Activated CD8-positive, alpha-beta T cell treated with anti-CD3 and anti-CD28 coated beads for 36 hours (primary cell): ENCODE results near the gene STAP2. TPM values are rescaled to one million over a fixed set of nuclear protein-coding genes. Genes with fewer than 3 reads are reported as not detected.

Experiments used
- ATAC-seq: fragments of 200-7000 bp; cut with Tn5 transposase; one replicate; pipeline ENCODE4 v1.10.0; 2021; ENCODE audit warnings: mild to moderate bottlenecking, moderate library complexity
- CTCF ChIA-PET: fragments of 350-600 bp; sonication (Branson Sonifier 250); formaldehyde crosslinking; loops from one replicate; lab custom pipeline; 2021; ENCODE audit warnings: antibody characterized with exemption; lab: Charles Lee
- POLR2A ChIA-PET: fragments of 350-600 bp; sonication (Branson Sonifier 250); formaldehyde crosslinking; loops from one replicate; lab custom pipeline; 2021; ENCODE audit warnings: antibody characterized with exemption; lab: Charles Lee
- DNase-seq: peaks from one replicate; pipeline ENCODE4 v3.0.0-alpha.2; 2020
- H3K27ac Mint-ChIP-seq: one replicate; pipeline ENCODE4 v1.8.0; 2021; ENCODE audit warnings: mild to moderate bottlenecking, mixed read lengths
- H3K27me3 Mint-ChIP-seq: one replicate; pipeline ENCODE4 v1.8.0; 2021; ENCODE audit warnings: mixed read lengths
- H3K36me3 Mint-ChIP-seq: one replicate; pipeline ENCODE4 v1.8.0; 2021; ENCODE audit warnings: low read depth, mixed read lengths
- H3K4me1 Mint-ChIP-seq: one replicate; pipeline ENCODE4 v1.8.0; 2021; ENCODE audit warnings: low read depth, mixed read lengths
- H3K4me3 Mint-ChIP-seq: one replicate; pipeline ENCODE4 v1.8.0; 2021; ENCODE audit warnings: mild to moderate bottlenecking, moderate library complexity, mixed read lengths
- H3K9me3 Mint-ChIP-seq: one replicate; pipeline ENCODE4 v1.8.0; 2021; ENCODE audit warnings: mixed read lengths
- CTCF ChIP-seq: fragments of 200-600 bp; IDR thresholded peaks from one replicate; pipeline ENCODE4 v1.8.0; 2022; ENCODE audit warnings: antibody characterized with exemption, mild to moderate bottlenecking
- intact Hi-C: fragments of 100-400 bp; cut with micrococcal nuclease; formaldehyde crosslinking; loops from one replicate; pipeline ENCODE4 v1.10.0; 2022
- total RNA-seq, 2 experiments: library from RNA; stranded (reverse); gene quantifications; one replicate each; pipeline ENCODE4 v1.2.3, GENCODE V29; 2021

STAP2 gene
- total RNA-seq, 2 experiments from 2014 or later, result 9.6 to 14.6 TPM

GRCh38 chr19:4284974-4285373, 53.7 kb downstream of the STAP2 start:
- no peak overlapping the region for H3K4me3 Mint-ChIP-seq
- ATAC-seq (no peak), DNase-seq (no peak)
- ChIA-PET POLR2A (no interaction called here), CTCF (interaction anchor here (0.9 to 1.2 kb wide), 2 partner anchors 18 to 68 kb away, joined by 4 to 5 read pairs; no protein-coding TSS in a partner anchor)
- no peaks in the 10 kb centered on the region for H3K36me3 Mint-ChIP-seq
- TF ChIP-seq CTCF, result no peak
- intact Hi-C loops, result no loop called here
- H3K27me3 Mint-ChIP-seq, result peaks cover 7% of the 10 kb centered on the region
- H3K27ac Mint-ChIP-seq, result no peak overlapping the region
- no peaks in the 10 kb centered on the region for H3K9me3 Mint-ChIP-seq
- no peaks in the 10 kb centered on the region for H3K4me1 Mint-ChIP-seq

GRCh38 chr19:4284176-4284958, 54.3 kb downstream of the STAP2 start:
- Mint-ChIP-seq H3K4me3 (no peak overlapping the region), H3K4me1 (peaks cover 3% of the 10 kb centered on the region), H3K36me3 (no peaks in the 10 kb centered on the region), H3K27ac (no peak overlapping the region), H3K27me3 (peaks cover 10% of the 10 kb centered on the region), H3K9me3 (no peaks in the 10 kb centered on the region)
- ATAC-seq, result peak; percentile 53
- CTCF ChIA-PET, result interaction anchor here (0.9 to 1.2 kb wide), 3 partner anchors 18 to 96 kb away, joined by 3 to 5 read pairs (median 4); no protein-coding TSS in a partner anchor
- no peak for DNase-seq
- intact Hi-C loops, result no loop called here
- POLR2A ChIA-PET, result no interaction called here
- TF ChIP-seq CTCF, result no peak

DNA sequence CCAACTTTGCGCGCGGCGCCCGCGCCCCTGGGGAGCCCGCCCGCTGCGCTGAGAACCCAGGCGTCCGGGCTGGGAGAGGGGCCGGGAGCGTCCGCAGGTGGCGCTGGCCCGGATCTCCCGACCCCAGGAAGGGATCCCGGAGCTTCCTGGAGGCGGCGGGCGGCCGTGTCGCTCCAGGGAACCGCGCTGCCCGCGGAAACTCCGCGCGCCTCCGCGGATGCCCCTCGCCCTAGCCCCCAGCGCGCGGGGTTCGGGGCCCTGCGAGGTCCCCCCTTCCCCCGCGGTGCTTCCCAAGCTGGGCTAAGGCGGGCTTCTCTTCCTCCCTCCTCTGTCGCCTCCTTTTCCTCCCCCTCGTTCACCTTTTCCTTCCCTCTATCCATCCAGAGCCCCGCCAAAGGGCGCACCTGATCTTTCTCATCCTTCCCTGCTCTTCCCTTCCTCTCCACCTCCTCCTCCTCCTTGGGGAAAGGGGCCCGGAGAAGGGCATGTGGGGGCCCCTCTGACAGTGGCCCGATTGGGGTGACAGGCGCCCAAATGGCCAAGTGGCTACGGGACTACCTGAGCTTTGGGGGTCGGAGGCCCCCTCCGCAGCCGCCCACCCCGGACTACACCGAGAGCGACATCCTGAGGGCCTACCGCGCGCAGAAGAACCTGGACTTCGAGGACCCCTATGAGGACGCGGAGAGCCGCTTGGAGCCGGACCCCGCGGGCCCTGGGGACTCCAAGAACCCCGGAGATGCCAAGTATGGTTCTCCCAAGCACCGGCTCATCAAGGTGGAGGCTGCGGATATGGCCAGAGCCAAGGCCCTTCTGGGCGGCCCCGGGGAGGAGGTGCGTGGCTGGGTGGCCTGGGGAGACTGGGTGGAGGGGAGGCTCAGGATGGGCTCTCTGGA, 58.9 kb downstream of the STAP2 start:
- Mint-ChIP-seq H3K36me3 (no peaks in the 10 kb centered on the region), H3K4me3 (no peak overlapping the region), H3K9me3 (no peaks in the 10 kb centered on the region), H3K27me3 (peaks cover 13% of the 10 kb centered on the region), H3K27ac (no peak overlapping the region), H3K4me1 (peaks cover 7% of the 10 kb centered on the region)
- DNase-seq (no peak), ATAC-seq (peak; percentile 30)
- intact Hi-C loops, result no loop called here
- TF ChIP-seq CTCF, result no peak
- POLR2A ChIA-PET, result interaction anchor here (0.8 to 1.2 kb wide), 2 partner anchors 8 to 95 kb away, joined by 3 to 4 read pairs; no protein-coding TSS in a partner anchor
- CTCF ChIA-PET, result interaction anchor here (1.0 kb wide), 1 partner anchor 13 kb away, joined by 4 read pairs; no protein-coding TSS in a partner anchor

- ATAC-seq (no peak), DNase-seq (no peak)
- peaks cover 13% of the 10 kb centered on the region for H3K27me3 Mint-ChIP-seq
- TF ChIP-seq CTCF, result no peak
- H3K4me1 Mint-ChIP-seq, result peaks cover 7% of the 10 kb centered on the region
- H3K9me3 Mint-ChIP-seq, result no peaks in the 10 kb centered on the region
- H3K27ac Mint-ChIP-seq, result no peak overlapping the region
- no peak overlapping the region for H3K4me3 Mint-ChIP-seq
- intact Hi-C loops, result no loop called here
- POLR2A ChIA-PET, result no interaction called here
- CTCF ChIA-PET, result no interaction called here
- no peaks in the 10 kb centered on the region for H3K36me3 Mint-ChIP-seq
These were observed 59.4 kb downstream of the STAP2 start for GRCh38 chr19:4279267-4279529.
